NCI-H1092 (cell line): Measurements from ENCODE around the gene RELCH.
A peak's percentile ranks its signal among the peaks of the same experiment; 100 is the strongest.
"Not testable (repeated sequence)": the region's sequence is repeated elsewhere in the genome, so short reads cannot be mapped to it uniquely, and the experiment has no call there.

Experiments
- DNase-seq: peaks from one replicate; lab custom pipeline; 2025; lab: John Stamatoyannopoulos, UW

Gene RELCH

GRCh38 chr18:62186774-62187542, at the start of gene RELCH, which contains the start of gene PIGN:
RELCH (plus strand) TSS chr18:62187255; CDS start chr18:62187506, 251 bp downstream.
PIGN (minus strand) TSS chr18:62187056; CDS start chr18:62161353, 25,703 bp downstream.
- DNase-seq: peak; percentile 100

GRCh38 chr18:62138461-62139235, 48.4 kb upstream of the RELCH start:
- no peak for DNase-seq

GRCh38 chr18:62140259-62140658, 46.8 kb upstream of the RELCH start:
- no peak for DNase-seq

- DNase-seq: no peak
Measured at GRCh38 chr18:62144338-62144737, 42.7 kb upstream of the RELCH start.

GRCh38 chr18:62151068-62151771, 35.8 kb upstream of the RELCH start:
- DNase-seq: no peak

GRCh38 chr18:62152844-62153243, 34.2 kb upstream of the RELCH start:
- no peak for DNase-seq

GRCh38 chr18:62157843-62158242, 29.2 kb upstream of the RELCH start:
- no peak for DNase-seq

GRCh38 chr18:62164310-62164709, 22.7 kb upstream of the RELCH start:
- no peak for DNase-seq

- DNase-seq: no peak
Measured at GRCh38 chr18:62164855-62165487, 22.1 kb upstream of the RELCH start.

GRCh38 chr18:62165583-62165982, 21.5 kb upstream of the RELCH start:
- DNase-seq: no peak

GRCh38 chr18:62166524-62166923, 20.5 kb upstream of the RELCH start:
- not testable (repeated sequence) for DNase-seq

GRCh38 chr18:62170857-62171256, 16.2 kb upstream of the RELCH start:
- DNase-seq: no peak

- DNase-seq: no peak
Measured at GRCh38 chr18:62172298-62172697, 14.8 kb upstream of the RELCH start.

- no peak for DNase-seq
Measured at GRCh38 chr18:62175521-62175920, 11.5 kb upstream of the RELCH start.

GRCh38 chr18:62177271-62177670, 9.8 kb upstream of the RELCH start:
- DNase-seq: no peak

GRCh38 chr18:62179213-62179612, 7.8 kb upstream of the RELCH start:
- DNase-seq: no peak

GRCh38 chr18:62182220-62182619, 4.8 kb upstream of the RELCH start:
- no peak for DNase-seq

- DNase-seq: peak; percentile 50
Measured at GRCh38 chr18:62183578-62184195, 3.4 kb upstream of the RELCH start.

- DNase-seq: peak; percentile 44
Measured at GRCh38 chr18:62186499-62186773, 619 bp upstream of the RELCH start.

- DNase-seq: peak; percentile 41
Measured at GRCh38 chr18:62187543-62188510, 772 bp downstream of the RELCH start.

- DNase-seq: no peak
Measured at GRCh38 chr18:62189208-62189607, 2.2 kb downstream of the RELCH start.
